Naive thymus-derived CD4-positive, alpha-beta T cell (primary cell): ENCODE results near the gene HDHD3. TPM values are rescaled to one million over a fixed set of nuclear protein-coding genes. Genes with fewer than 3 reads are reported as not detected.
A peak's percentile ranks its signal among the peaks of the same experiment; 100 is the strongest.
"Not testable (repeated sequence)": the region's sequence is repeated elsewhere in the genome, so short reads cannot be mapped to it uniquely, and the experiment has no call there.

Experiments used
- ATAC-seq: fragments of 150-1000 bp; cut with Tn5 transposase; 2 replicates; pipeline ENCODE4 v1.10.0; 2021; ENCODE audit warnings: mild to moderate bottlenecking, moderate library complexity
- CTCF ChIA-PET: fragments of 350-600 bp; sonication (Branson Sonifier 250); formaldehyde crosslinking; loops from one replicate; lab custom pipeline; 2021; ENCODE audit warnings: antibody characterized with exemption; lab: Charles Lee
- POLR2A ChIA-PET: fragments of 350-600 bp; sonication (Branson Sonifier 250); formaldehyde crosslinking; loops from one replicate; lab custom pipeline; 2021; ENCODE audit warnings: antibody characterized with exemption, inconsistent platforms; lab: Charles Lee
- DNase-seq, 9 donors: peaks; one replicate each; pipeline versions ENCODE4 v3.0.0 to v3.0.0-alpha.2; 2020 to 2022; ENCODE audit warnings: mixed read lengths in 1 of 9
- H3K27ac ChIP-seq: one replicate; pipeline ENCODE4 v1.7.0; 2013; ENCODE audit warnings: mild to moderate bottlenecking, low read depth, low read length, moderate library complexity
- H3K27me3 ChIP-seq, 2 donors: one replicate each; pipeline ENCODE4 v1.7.0; 2013; ENCODE audit warnings: low read length in 2 of 2, mild to moderate bottlenecking in 2 of 2, moderate library complexity in 2 of 2; ENCODE audit not compliant: control insufficient read depth in 2 of 2, insufficient read depth in 2 of 2
- H3K36me3 ChIP-seq, 3 experiments: 1 replicate in 2 of 3; 2 replicates in 1 of 3; pipeline ENCODE4 v1.7.0; 2013; ENCODE audit warnings: low read length in 3 of 3, mild to moderate bottlenecking in 3 of 3, moderate library complexity in 1 of 3; ENCODE audit not compliant: insufficient read depth in 3 of 3, control insufficient read depth in 2 of 3
- H3K4me1 ChIP-seq, 2 donors: one replicate each; pipeline ENCODE4 v1.7.0; 2013; ENCODE audit warnings: low read length in 2 of 2, mild to moderate bottlenecking in 2 of 2, moderate library complexity in 1 of 2; ENCODE audit not compliant: control insufficient read depth in 2 of 2, insufficient read depth in 2 of 2
- H3K4me3 ChIP-seq: 2 replicates; pipeline ENCODE4 v1.7.0; 2013; ENCODE audit warnings: mild to moderate bottlenecking, low read length
- H3K9me3 ChIP-seq, 3 experiments: 1 replicate in 2 of 3; 2 replicates in 1 of 3; pipeline ENCODE4 v1.7.0; 2013; ENCODE audit warnings: low read length in 3 of 3; ENCODE audit not compliant: control insufficient read depth in 2 of 3
- H3K27ac Mint-ChIP-seq, 9 donors: one replicate each; pipeline ENCODE4 v1.8.0; 2020 to 2022; ENCODE audit warnings: mixed read lengths in 9 of 9, mild to moderate bottlenecking in 8 of 9, moderate library complexity in 5 of 9, inconsistent platforms in 2 of 9
- H3K27me3 Mint-ChIP-seq, 5 donors: one replicate each; pipeline ENCODE4 v1.8.0; 2021 to 2022; ENCODE audit warnings: mixed read lengths in 5 of 5, mild to moderate bottlenecking in 1 of 5
- H3K36me3 Mint-ChIP-seq, 5 donors: one replicate each; pipeline ENCODE4 v1.8.0; 2020 to 2022; ENCODE audit warnings: mixed read lengths in 5 of 5, mild to moderate bottlenecking in 3 of 5, inconsistent platforms in 1 of 5
- H3K4me1 Mint-ChIP-seq, 7 donors: one replicate each; pipeline ENCODE4 v1.8.0; 2020 to 2022; ENCODE audit warnings: mixed read lengths in 7 of 7, mild to moderate bottlenecking in 3 of 7, inconsistent platforms in 1 of 7
- H3K4me3 Mint-ChIP-seq, 10 donors: one replicate each; pipeline ENCODE4 v1.8.0; 2020 to 2022; ENCODE audit warnings: mild to moderate bottlenecking in 10 of 10, mixed read lengths in 10 of 10, moderate library complexity in 6 of 10, inconsistent platforms in 2 of 10
- H3K9me3 Mint-ChIP-seq, 11 donors: one replicate each; pipeline ENCODE4 v1.8.0; 2020 to 2022; ENCODE audit warnings: mixed read lengths in 11 of 11, mild to moderate bottlenecking in 4 of 11, inconsistent platforms in 1 of 11, moderate library complexity in 1 of 11
- intact Hi-C, 2 donors: fragments of 100-400 bp; cut with micrococcal nuclease; formaldehyde crosslinking; loops; one replicate each; pipeline ENCODE4 v1.15.1; 2023
- polyA plus RNA-seq, 2 donors: library from polyadenylated mRNA; unstranded; fragments of 300-500 nt; fragmentation: Illumina TruSeq; gene quantifications; one replicate each; pipeline ENCODE4 v1.2.3, GENCODE V29; 2021
- total RNA-seq, 6 experiments: library from RNA in 5 of 6; stranded (reverse) in 5 of 6; gene quantifications; 1 replicate in 5 of 6; 2 replicates in 1 of 6; pipeline ENCODE4 v1.2.3 and lab custom pipeline; 2021 to 2026

HDHD3 gene
- total and polyA plus RNA-seq, 7 experiments from 2014 or later, result 11.3 to 52.8 (median 26.4) TPM

DNA sequence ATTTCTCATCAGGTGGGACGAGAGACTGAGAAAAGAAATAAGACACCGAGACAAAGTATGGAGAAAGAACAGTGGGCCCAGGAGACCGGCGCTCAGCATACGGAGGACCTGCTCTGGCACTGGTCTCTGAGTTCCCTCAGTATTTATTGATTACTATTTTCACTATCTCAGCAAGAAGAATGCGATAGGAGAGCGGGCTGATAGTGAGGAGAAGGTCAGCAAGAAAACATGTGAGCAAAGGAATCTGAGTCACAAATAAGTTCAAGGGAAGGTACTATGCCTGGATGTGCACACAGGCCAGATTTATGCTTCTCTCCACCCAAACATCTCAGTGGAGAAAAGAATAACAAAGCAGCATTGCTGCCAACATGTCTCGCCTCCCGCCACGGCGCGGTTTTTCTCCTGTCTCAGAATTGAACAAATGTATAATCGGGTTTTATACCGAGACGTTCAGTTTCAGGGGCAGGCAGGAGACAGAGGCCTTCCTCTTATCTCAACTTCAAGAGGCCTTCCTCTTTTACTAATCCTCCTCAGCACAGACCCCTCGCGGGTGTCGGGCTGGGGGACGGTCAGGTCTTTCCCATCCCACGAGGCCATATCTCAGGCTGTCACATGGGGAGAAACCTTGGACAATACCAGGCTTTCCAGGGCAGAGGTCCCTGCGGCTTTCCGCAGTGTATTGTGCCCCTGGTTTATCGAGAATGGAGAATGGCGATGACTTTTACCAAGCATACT is 2.5 kb upstream of the HDHD3 start:
- CTCF ChIA-PET, H3K36me3 Mint-ChIP-seq, DNase-seq, POLR2A ChIA-PET, H3K27me3 ChIP-seq, H3K9me3 Mint-ChIP-seq, ATAC-seq, H3K4me3 ChIP-seq, H3K4me1 ChIP-seq, H3K9me3 ChIP-seq, H3K27me3 Mint-ChIP-seq, H3K36me3 ChIP-seq, H3K27ac ChIP-seq: not testable (repeated sequence)
- Mint-ChIP-seq H3K4me3 (peak overlapping the region in 1 of 10 donors; percentile 32), H3K4me1 (peaks cover 10 to 17% (median 16%) of the 10 kb centered on the region in 7 donors), H3K27ac (peak overlapping the region in 2 of 9 donors; percentile 6 to 39)
- intact Hi-C loops, result loop anchor here in 1 of 2 donors (5.0 kb wide), 1 partner anchor 1208 kb away; the partner anchor contains the start of gene ATP6V1G1

DNA sequence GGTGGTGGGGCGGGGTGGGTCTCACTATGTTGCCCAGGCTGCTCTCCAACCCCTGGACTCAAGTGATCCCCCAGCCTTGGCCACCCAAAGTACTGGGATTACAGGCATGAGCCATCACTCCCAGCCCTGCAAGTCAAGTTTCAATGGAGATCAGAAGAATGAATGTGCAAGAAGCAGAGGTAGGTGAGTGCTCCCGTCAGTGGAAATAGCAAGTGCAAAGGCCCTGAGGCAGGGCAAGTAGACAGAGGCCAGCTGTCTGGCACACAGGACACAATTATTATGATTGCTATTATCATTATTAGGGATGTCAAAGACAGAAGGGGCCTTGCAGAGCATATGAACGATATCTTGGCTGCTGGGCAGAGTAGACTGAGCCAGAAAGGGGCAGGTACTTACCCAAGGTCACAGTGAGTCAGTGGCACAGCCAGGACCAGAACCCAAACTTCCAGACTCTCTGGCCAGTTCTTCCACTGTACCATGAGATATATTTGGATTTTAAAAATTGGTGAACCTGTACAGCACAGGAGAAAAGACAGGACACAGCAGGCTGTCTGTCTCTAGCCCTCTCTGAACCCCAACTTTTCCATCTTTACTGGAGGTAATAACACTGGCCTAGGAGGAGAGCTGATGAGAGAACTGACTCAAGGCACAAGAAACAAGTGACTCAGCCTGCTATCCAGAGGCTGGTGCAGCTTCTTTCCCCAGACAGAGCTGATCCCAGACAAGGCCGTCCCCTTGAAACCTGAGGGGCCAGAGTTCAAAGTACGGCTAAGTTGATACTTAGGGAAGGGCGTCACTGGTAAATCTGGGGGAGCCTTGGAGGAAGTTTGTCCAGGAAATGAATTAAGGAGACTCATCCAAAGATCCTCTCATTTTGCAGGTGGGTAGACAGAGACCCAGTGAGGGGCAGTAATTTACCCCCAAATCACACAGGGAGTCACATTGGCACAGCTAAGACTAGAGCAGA is 1.4 kb downstream of the HDHD3 start:
- H3K4me1 Mint-ChIP-seq, result peaks cover 12 to 16% (median 16%) of the 10 kb centered on the region in 7 donors
- H3K9me3 ChIP-seq, result no peaks in the 10 kb centered on the region
- DNase-seq (no peak), ATAC-seq (no peak)
- peak overlapping the region; percentile 82 to 97 (median 87) for H3K4me3 Mint-ChIP-seq
- H3K36me3 ChIP-seq, result peaks cover 0 to 26% (median 0%) of the 10 kb centered on the region in 3 experiments
- peak overlapping the region; percentile 66 to 87 (median 83) for H3K27ac Mint-ChIP-seq
- H3K36me3 Mint-ChIP-seq, result peaks cover 0 to 10% (median 3%) of the 10 kb centered on the region in 5 donors
- intact Hi-C loops, result loop anchor here (1.0 to 5.0 kb wide), 7 partner anchors 24 to 1212 kb away; partner anchors contain the start of genes ATP6V1G1 (in 1 of the 2), BSPRY (in 1 of the 2), CDC26 (in 1 of the 2) and PRPF4 (in 1 of the 2)
- POLR2A ChIA-PET, result interaction anchor here (0.6 to 1.5 kb wide), 4 partner anchors 26 to 35 kb away, joined by 3 to 8 read pairs (median 4); partner anchors contain the start of genes ALAD, BSPRY and WDR31
- H3K27me3 Mint-ChIP-seq, result peaks cover 0 to 3% (median 0%) of the 10 kb centered on the region in 5 donors
- H3K4me1 ChIP-seq, result peaks cover 0 to 7% of the 10 kb centered on the region in 2 donors
- CTCF ChIA-PET, result no interaction called here
- H3K27ac ChIP-seq, result peak overlapping the region; percentile 52
- H3K4me3 ChIP-seq, result no peak overlapping the region
- H3K27me3 ChIP-seq, result no peaks in the 10 kb centered on the region
- H3K9me3 Mint-ChIP-seq, result no peaks in the 10 kb centered on the region

DNA sequence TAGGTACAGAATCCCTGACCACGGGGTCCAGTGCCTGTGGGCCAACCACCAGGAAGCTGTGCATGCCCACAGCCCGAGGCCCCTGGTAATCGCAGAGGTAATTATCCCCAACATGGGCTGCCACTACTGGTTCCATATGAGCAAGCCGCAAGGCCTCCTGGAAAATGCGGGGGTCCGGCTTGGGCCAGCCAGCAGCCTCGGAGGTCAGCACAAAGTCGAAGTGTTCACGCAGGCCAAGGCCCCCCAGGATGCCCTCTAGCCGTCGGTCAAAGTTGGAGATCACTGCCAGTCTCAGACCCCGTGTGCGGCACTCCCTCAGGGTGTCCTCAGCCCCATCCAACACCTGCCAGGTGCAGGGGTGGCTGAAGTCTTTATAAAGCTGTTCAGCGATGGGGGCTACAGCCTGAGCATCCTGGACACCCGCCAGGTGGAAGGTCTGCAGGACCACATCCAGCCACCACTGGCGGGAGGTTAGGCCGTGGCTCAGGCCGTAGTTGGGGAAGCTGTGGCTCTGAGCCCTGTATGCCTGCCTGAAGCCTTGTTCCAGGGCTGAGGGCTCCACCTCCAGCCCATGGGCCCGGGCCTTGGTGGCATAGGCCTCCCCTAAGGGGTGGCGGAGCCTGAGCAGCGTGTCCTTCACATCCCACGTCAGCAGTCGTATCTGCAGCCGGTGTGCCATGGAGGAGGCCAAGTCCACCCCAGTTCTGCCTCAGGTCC is 3.0 kb downstream of the HDHD3 start:
- Histone ChIP-seq H3K27ac (no peak overlapping the region), H3K9me3 (no peaks in the 10 kb centered on the region), H3K36me3 (peaks cover 0 to 26% (median 0%) of the 10 kb centered on the region in 3 experiments), H3K4me3 (no peak overlapping the region), H3K27me3 (no peaks in the 10 kb centered on the region), H3K4me1 (peaks cover 0 to 7% of the 10 kb centered on the region in 2 donors)
- DNase-seq (no peak), ATAC-seq (no peak)
- Mint-ChIP-seq H3K9me3 (no peaks in the 10 kb centered on the region), H3K4me1 (peaks cover 12 to 16% (median 16%) of the 10 kb centered on the region in 7 donors), H3K4me3 (peak overlapping the region in 1 of 10 donors; percentile 15), H3K36me3 (peaks cover 0 to 10% (median 3%) of the 10 kb centered on the region in 5 donors), H3K27me3 (peaks cover 0 to under 1% (median 0%) of the 10 kb centered on the region in 5 donors), H3K27ac (peak overlapping the region in 1 of 9 donors; percentile 66)
- intact Hi-C loops, result no loop called here
- ChIA-PET CTCF (no interaction called here), POLR2A (interaction anchor here (1.1 to 1.2 kb wide), 2 partner anchors 9 to 34 kb away, joined by 3 read pairs; partner anchors contain the start of gene WDR31)

DNA sequence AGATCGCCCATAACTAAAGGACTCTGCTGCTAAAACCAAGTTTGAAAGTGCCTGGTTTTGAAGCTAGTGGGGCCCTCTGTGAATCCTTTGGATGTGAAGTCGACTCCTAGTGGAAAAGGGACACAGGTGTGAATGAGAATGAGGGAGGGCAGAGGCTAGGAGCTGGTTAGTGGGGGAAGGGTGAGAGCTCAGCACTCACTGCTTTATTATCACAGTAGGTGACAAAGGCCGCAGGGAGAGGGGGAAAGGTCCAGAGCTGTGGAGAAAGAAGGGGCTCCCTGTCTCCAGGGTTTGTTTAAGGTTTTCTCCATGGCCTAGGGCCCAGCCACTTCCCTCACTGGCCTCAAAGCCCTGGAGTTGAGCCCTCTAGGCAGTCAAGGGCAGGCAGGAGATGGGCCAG is 3.5 kb downstream of the HDHD3 start:
- H3K27ac Mint-ChIP-seq, result peak overlapping the region in 3 of 9 donors; percentile 25 to 68 (median 47)
- H3K27ac ChIP-seq, result no peak overlapping the region

DNA sequence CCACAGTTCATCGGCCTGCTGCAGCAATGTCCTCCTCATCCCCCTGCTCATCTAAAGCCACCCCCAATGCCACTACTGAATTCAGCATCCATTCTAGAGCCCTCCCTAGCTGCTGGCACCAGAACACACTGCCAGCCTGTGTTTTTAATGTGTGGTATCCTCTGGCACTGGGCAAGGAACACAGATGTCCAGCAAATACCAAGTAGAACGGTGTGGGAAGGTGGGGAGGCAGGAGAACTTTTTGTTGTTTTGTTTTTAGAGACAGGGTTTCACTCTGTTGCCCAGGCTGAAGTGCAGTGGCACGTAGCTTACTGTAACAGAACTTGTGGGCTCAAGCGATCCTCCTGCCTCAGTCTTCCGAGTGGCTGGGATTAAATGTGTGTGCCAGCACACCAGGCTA is 4.7 kb downstream of the HDHD3 start:
- ChIA-PET POLR2A (interaction anchor here (0.7 kb wide), 1 partner anchor 28 kb away, joined by 3 read pairs; no protein-coding TSS in a partner anchor), CTCF (no interaction called here)
- Mint-ChIP-seq H3K4me1 (peaks cover 11 to 16% (median 16%) of the 10 kb centered on the region in 7 donors), H3K27ac (peak overlapping the region in 2 of 9 donors; percentile 9 to 70), H3K36me3 (peaks cover 0 to 12% (median 3%) of the 10 kb centered on the region in 5 donors), H3K27me3 (no peaks in the 10 kb centered on the region), H3K9me3 (no peaks in the 10 kb centered on the region), H3K4me3 (no peak overlapping the region)
- no peak for DNase-seq
- peaks cover 0 to 26% (median 0%) of the 10 kb centered on the region in 3 experiments for H3K36me3 ChIP-seq
- peaks cover 0 to 7% of the 10 kb centered on the region in 2 donors for H3K4me1 ChIP-seq
- intact Hi-C loops, result no loop called here
- no peak for ATAC-seq
- no peaks in the 10 kb centered on the region for H3K9me3 ChIP-seq
- no peak overlapping the region for H3K4me3 ChIP-seq
- H3K27me3 ChIP-seq, result no peaks in the 10 kb centered on the region
- H3K27ac ChIP-seq, result no peak overlapping the region

More for the DNA sequence above, 3.5 kb downstream of the HDHD3 start:
- Mint-ChIP-seq H3K4me1 (peaks cover 12 to 16% (median 16%) of the 10 kb centered on the region in 7 donors), H3K4me3 (no peak overlapping the region), H3K9me3 (no peaks in the 10 kb centered on the region), H3K36me3 (peaks cover 0 to 12% (median 3%) of the 10 kb centered on the region in 5 donors), H3K27me3 (no peaks in the 10 kb centered on the region)
- DNase-seq (no peak), ATAC-seq (no peak)
- POLR2A ChIA-PET, result interaction anchor here (1.1 kb wide), 1 partner anchor 9 kb away, joined by 3 read pairs; no protein-coding TSS in a partner anchor
- intact Hi-C loops, result no loop called here
- H3K36me3 ChIP-seq, result peaks cover 0 to 26% (median 0%) of the 10 kb centered on the region in 3 experiments
- H3K9me3 ChIP-seq, result no peaks in the 10 kb centered on the region
- H3K27me3 ChIP-seq, result no peaks in the 10 kb centered on the region
- peaks cover 0 to 7% of the 10 kb centered on the region in 2 donors for H3K4me1 ChIP-seq
- H3K4me3 ChIP-seq, result no peak overlapping the region
- CTCF ChIA-PET, result interaction anchor here (0.6 kb wide), 1 partner anchor 1784 kb away, joined by 3 read pairs; no protein-coding TSS in a partner anchor
